K562 (cell line): ENCODE data around the gene CHRNB1.

Experiments used
- EZH2 ChIP-seq: IDR thresholded peaks from 2 replicates; pipeline ENCODE4 v1.6.1; 2012; ENCODE audit warnings: low read depth, mild to moderate bottlenecking, inconsistent platforms, low read length, borderline replicate concordance
- FOXK2 ChIP-seq, 2 experiments: fragments of 450-650 bp; IDR thresholded peaks in 1 of 2; conservative IDR thresholded peaks in 1 of 2; 2 replicates each; pipeline ENCODE4 v1.6.1; 2016; ENCODE audit warnings: low read depth in 2 of 2, mild to moderate bottlenecking in 1 of 2
- RBFOX2 ChIP-seq: fragments of 200-400 bp; formaldehyde crosslinking; IDR thresholded peaks from 2 replicates; pipeline ENCODE4 v1.6.1; 2017; ENCODE audit warnings: low read depth, mild to moderate bottlenecking, low read length, moderate library complexity
- XRCC3 ChIP-seq: fragments of 450-650 bp; IDR thresholded peaks from 2 replicates; pipeline ENCODE4 v1.6.1; 2017; ENCODE audit warnings: mild to moderate bottlenecking, moderate library complexity
- ZSCAN32 ChIP-seq: fragments of 450-650 bp; formaldehyde crosslinking; IDR thresholded peaks from 2 replicates; pipeline ENCODE4 v1.4.0; 2020; ENCODE audit warnings: mild to moderate bottlenecking, moderate library complexity
- TF ChIP-seq, protein P1 (sequence below): sonication (generic); formaldehyde crosslinking; IDR thresholded peaks from 2 replicates; pipeline ENCODE4 v1.8.0; 2022; ENCODE audit warnings: mild to moderate bottlenecking, missing genetic modification reagents
- TF ChIP-seq, protein P2 (sequence below), 3 experiments: IDR thresholded peaks in 2 of 3; conservative IDR thresholded peaks in 1 of 3; 2 replicates each; pipeline ENCODE4 v1.5.1; 2011 to 2012; ENCODE audit warnings: low read length in 3 of 3, mild to moderate bottlenecking in 3 of 3, control low read depth in 2 of 3, improper control_type of control experiment in 1 of 3, inconsistent platforms in 1 of 3, low read depth in 1 of 3, mixed read lengths in 1 of 3, moderate library complexity in 1 of 3; ENCODE audit not compliant: insufficient read depth in 2 of 3

DNA sequence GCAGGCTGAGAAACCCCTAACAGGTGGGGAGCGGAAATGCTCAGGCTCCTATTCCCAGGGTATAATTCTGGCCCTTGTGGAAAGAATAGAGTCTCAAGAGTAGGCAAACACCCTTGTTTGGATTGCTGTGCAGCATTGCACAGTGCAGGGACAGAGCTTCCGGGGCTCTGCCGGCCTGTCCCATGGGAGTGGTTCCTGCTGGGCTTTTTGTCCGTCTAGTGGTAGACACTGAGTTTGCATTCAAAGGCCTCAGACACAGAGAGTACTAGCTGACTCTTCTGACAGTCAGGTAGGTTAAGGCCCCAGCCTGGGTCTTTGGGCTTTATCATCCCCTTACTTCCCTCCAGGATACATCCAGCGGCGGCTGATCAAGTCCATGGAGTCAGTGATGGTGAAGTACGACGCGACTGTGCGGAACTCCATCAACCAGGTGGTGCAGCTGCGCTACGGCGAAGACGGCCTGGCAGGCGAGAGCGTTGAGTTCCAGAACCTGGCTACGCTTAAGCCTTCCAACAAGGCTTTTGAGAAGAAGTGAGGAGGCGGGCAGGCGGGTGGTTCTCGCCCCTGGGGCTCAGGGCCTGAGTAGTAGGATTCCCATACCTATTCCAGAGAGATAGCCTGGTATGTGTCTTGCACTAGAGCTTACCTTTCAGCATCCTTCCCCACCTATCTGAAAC, 57.4 kb downstream of the CHRNB1 start:
- TF ChIP-seq, protein P1, sequence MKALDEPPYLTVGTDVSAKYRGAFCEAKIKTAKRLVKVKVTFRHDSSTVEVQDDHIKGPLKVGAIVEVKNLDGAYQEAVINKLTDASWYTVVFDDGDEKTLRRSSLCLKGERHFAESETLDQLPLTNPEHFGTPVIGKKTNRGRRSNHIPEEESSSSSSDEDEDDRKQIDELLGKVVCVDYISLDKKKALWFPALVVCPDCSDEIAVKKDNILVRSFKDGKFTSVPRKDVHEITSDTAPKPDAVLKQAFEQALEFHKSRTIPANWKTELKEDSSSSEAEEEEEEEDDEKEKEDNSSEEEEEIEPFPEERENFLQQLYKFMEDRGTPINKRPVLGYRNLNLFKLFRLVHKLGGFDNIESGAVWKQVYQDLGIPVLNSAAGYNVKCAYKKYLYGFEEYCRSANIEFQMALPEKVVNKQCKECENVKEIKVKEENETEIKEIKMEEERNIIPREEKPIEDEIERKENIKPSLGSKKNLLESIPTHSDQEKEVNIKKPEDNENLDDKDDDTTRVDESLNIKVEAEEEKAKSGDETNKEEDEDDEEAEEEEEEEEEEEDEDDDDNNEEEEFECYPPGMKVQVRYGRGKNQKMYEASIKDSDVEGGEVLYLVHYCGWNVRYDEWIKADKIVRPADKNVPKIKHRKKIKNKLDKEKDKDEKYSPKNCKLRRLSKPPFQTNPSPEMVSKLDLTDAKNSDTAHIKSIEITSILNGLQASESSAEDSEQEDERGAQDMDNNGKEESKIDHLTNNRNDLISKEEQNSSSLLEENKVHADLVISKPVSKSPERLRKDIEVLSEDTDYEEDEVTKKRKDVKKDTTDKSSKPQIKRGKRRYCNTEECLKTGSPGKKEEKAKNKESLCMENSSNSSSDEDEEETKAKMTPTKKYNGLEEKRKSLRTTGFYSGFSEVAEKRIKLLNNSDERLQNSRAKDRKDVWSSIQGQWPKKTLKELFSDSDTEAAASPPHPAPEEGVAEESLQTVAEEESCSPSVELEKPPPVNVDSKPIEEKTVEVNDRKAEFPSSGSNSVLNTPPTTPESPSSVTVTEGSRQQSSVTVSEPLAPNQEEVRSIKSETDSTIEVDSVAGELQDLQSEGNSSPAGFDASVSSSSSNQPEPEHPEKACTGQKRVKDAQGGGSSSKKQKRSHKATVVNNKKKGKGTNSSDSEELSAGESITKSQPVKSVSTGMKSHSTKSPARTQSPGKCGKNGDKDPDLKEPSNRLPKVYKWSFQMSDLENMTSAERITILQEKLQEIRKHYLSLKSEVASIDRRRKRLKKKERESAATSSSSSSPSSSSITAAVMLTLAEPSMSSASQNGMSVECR = no peak
- TF ChIP-seq EZH2 (no peak), ZSCAN32 (CRISPR knock-in tag) (no peak), RBFOX2 (no peak), FOXK2 (conservative IDR thresholded peaks at IDR 0.05 in 1 of 2, IDR thresholded peaks at IDR 0.05 in 1 of 2; ENCODE audit: low read depth in 2 of 2) (no peak), XRCC3 (no peak)
- TF ChIP-seq, protein P2, sequence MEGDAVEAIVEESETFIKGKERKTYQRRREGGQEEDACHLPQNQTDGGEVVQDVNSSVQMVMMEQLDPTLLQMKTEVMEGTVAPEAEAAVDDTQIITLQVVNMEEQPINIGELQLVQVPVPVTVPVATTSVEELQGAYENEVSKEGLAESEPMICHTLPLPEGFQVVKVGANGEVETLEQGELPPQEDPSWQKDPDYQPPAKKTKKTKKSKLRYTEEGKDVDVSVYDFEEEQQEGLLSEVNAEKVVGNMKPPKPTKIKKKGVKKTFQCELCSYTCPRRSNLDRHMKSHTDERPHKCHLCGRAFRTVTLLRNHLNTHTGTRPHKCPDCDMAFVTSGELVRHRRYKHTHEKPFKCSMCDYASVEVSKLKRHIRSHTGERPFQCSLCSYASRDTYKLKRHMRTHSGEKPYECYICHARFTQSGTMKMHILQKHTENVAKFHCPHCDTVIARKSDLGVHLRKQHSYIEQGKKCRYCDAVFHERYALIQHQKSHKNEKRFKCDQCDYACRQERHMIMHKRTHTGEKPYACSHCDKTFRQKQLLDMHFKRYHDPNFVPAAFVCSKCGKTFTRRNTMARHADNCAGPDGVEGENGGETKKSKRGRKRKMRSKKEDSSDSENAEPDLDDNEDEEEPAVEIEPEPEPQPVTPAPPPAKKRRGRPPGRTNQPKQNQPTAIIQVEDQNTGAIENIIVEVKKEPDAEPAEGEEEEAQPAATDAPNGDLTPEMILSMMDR (IDR thresholded peaks at IDR 0.05 in 2 of 3, conservative IDR thresholded peaks at IDR 0.05 in 1 of 3; ENCODE audit: insufficient read depth in 2 of 3, low read depth in 1 of 3, low read length in 3 of 3) = no peak
